Fibroblast of lung (primary cell): ENCODE measurements around the gene CNTN1. TPM values are rescaled to one million over a fixed set of nuclear protein-coding genes. Genes with fewer than 3 reads are reported as not detected.

ENCODE experiments used
- DNase-seq, 2 donors: peaks; one replicate each; pipeline versions ENCODE4 v3.0.0 to v3.0.0-alpha.2; 2010; ENCODE audit warnings: low read depth in 2 of 2
- H2AFZ ChIP-seq: 2 replicates; pipeline ENCODE4 v1.5.1; 2012; ENCODE audit warnings: low read length, control low read depth, inconsistent platforms
- H3K27ac ChIP-seq: 2 replicates; pipeline ENCODE4 v1.5.1; 2011; ENCODE audit warnings: low read length, control low read depth; ENCODE audit not compliant: insufficient read depth
- H3K27me3 ChIP-seq: 2 replicates; pipeline ENCODE4 v1.5.1; 2011; ENCODE audit warnings: mild to moderate bottlenecking, low read length; ENCODE audit not compliant: control insufficient read depth, insufficient read depth
- H3K36me3 ChIP-seq: 2 replicates; pipeline ENCODE4 v1.5.1; 2011; ENCODE audit warnings: low read length; ENCODE audit not compliant: control insufficient read depth, insufficient read depth
- H3K4me1 ChIP-seq: 2 replicates; pipeline ENCODE4 v1.5.1; 2011; ENCODE audit warnings: low read length; ENCODE audit not compliant: control insufficient read depth, insufficient read depth; ENCODE audit errors: extremely low read depth
- H3K4me2 ChIP-seq: 2 replicates; pipeline ENCODE4 v1.5.1; 2011; ENCODE audit warnings: low read length, control low read depth; ENCODE audit not compliant: insufficient read depth; ENCODE audit errors: extremely low read depth
- H3K4me3 ChIP-seq, 4 experiments: fragments of 200-600 bp in 1 of 4; sonication (generic) in 1 of 4; replicated peaks in 1 of 4; 2 replicates each; pipeline ENCODE4 v1.5.1; 2011 to 2016; ENCODE audit warnings: low read length in 4 of 4, low read depth in 3 of 4, mild to moderate bottlenecking in 3 of 4, control low read depth in 2 of 4, inconsistent platforms in 1 of 4, mixed read lengths in 1 of 4; ENCODE audit not compliant: insufficient read depth in 1 of 4; ENCODE audit errors: control extremely low read depth in 1 of 4
- H3K79me2 ChIP-seq: 2 replicates; pipeline ENCODE4 v1.5.1; 2012; ENCODE audit warnings: mild to moderate bottlenecking, low read length, inconsistent platforms; ENCODE audit not compliant: control insufficient read depth, insufficient read depth
- H3K9ac ChIP-seq: 2 replicates; pipeline ENCODE4 v1.5.1; 2011; ENCODE audit warnings: mild to moderate bottlenecking, low read length, control low read depth; ENCODE audit not compliant: insufficient read depth
- H3K9me3 ChIP-seq: 2 replicates; pipeline ENCODE4 v1.5.1; 2012; ENCODE audit warnings: low read depth, low read length; ENCODE audit not compliant: control insufficient read depth, insufficient read depth
- H4K20me1 ChIP-seq: 2 replicates; pipeline ENCODE4 v1.5.1; 2011; ENCODE audit warnings: low read length; ENCODE audit not compliant: control insufficient read depth, insufficient read depth; ENCODE audit errors: extremely low read depth
- CTCF ChIP-seq, 2 donors: IDR thresholded peaks in 1 of 2; conservative IDR thresholded peaks in 1 of 2; 1 replicate in 1 of 2; 2 replicates in 1 of 2; pipeline ENCODE4 v1.5.1; 2011 to 2012; ENCODE audit warnings: low read length in 2 of 2, control low read depth in 1 of 2, inconsistent platforms in 1 of 2, low read depth in 1 of 2, mild to moderate bottlenecking in 1 of 2
- EZH2 ChIP-seq: IDR thresholded peaks from 2 replicates; pipeline ENCODE4 v1.5.1; 2012; ENCODE audit warnings: low read length, control low read depth, mild to moderate bottlenecking; ENCODE audit errors: missing control alignments
- polyA plus RNA-seq, 2 donors: library from polyadenylated mRNA; depleted of rRNA in 1 of 2; stranded (reverse) in 1 of 2; unstranded in 1 of 2; fragments of >200 nt; gene quantifications; 2 replicates each; pipeline ENCODE4 v1.2.1, GENCODE V29; 2011 to 2012; ENCODE audit warnings: missing spikeins in 1 of 2
- total RNA-seq: library from RNA; depleted of rRNA; stranded (reverse); fragments of >200 nt; gene quantifications from 2 replicates; pipeline ENCODE4 v1.2.1, GENCODE V29; 2014

Gene CNTN1
- total and polyA plus RNA-seq, 2 donors (not counting 1 experiment from before 2014, with no cell fraction given): 0.22 to 0.83 TPM

DNA sequence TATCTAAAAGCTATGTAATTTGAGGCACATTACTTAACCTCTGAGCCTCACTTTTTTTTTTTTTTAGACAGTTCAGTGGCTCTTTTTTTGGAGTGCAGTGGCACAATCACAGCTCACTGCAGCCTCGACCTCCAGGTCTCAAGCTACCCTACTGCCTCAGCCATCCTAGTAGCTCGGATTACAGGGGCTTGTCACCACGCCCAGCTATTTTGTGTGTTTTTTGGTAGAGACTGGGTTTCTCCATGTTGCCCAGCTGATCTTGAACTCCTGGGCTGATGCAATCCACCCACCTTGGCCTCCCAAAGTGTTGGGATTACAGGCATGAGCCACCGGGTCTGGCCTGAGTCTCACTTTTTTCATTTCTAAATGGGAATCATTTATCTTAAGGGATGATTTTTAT lies 303.9 kb downstream of the CNTN1 start:
- no peak for DNase-seq
- Histone ChIP-seq H3K9me3 (no peaks in the 10 kb centered on the region), H3K4me3 (no peak overlapping the region), H4K20me1 (no peaks in the 10 kb centered on the region), H3K27ac (no peak overlapping the region), H3K79me2 (no peaks in the 10 kb centered on the region), H3K4me1 (no peaks in the 10 kb centered on the region), H3K9ac (no peak overlapping the region), H3K27me3 (no peaks in the 10 kb centered on the region), H3K4me2 (no peak overlapping the region), H2AFZ (no peak overlapping the region), H3K36me3 (no peaks in the 10 kb centered on the region)
- no peak for TF ChIP-seq EZH2
- no peak for TF ChIP-seq CTCF (conservative IDR thresholded peaks at IDR 0.05 in 1 of 2, IDR thresholded peaks at IDR 0.05 in 1 of 2; ENCODE audit: low read depth in 1 of 2, low read length in 2 of 2)

DNA sequence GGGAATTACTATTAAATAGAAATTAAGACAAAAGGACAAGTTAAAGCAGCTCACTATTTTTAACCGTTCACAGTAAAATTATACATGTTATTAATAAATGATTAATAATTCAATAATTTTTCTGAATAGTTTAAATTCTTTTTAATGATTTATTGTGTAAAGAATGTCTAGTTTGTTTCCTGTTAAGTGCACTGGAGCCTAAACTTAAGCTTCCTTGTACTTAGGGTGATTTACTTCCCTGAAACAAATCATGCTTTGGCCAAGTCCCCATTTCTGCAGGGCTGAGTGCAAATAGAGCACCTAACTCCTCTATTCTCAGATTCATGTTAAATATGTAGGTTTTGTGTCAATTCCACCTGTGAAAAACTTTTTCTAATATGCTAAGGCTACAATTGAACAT lies 307.0 kb downstream of the CNTN1 start:
- H3K36me3 ChIP-seq: no peaks in the 10 kb centered on the region
- H3K4me3 ChIP-seq: no peak overlapping the region
- no peak overlapping the region for H3K4me2 ChIP-seq
- no peaks in the 10 kb centered on the region for H3K27me3 ChIP-seq
- no peaks in the 10 kb centered on the region for H3K9me3 ChIP-seq
- H3K9ac ChIP-seq: no peak overlapping the region
- no peaks in the 10 kb centered on the region for H4K20me1 ChIP-seq
- TF ChIP-seq EZH2 (no peak), CTCF (conservative IDR thresholded peaks at IDR 0.05 in 1 of 2, IDR thresholded peaks at IDR 0.05 in 1 of 2; ENCODE audit: low read depth in 1 of 2, low read length in 2 of 2) (no peak)
- H3K4me1 ChIP-seq: no peaks in the 10 kb centered on the region
- H2AFZ ChIP-seq: no peak overlapping the region
- no peak overlapping the region for H3K27ac ChIP-seq
- no peak for DNase-seq
- H3K79me2 ChIP-seq: no peaks in the 10 kb centered on the region

GRCh38 chr12:41008472-41008871 lies 316.2 kb downstream of the CNTN1 start:
- H3K4me1 ChIP-seq: no peaks in the 10 kb centered on the region
- TF ChIP-seq EZH2 (no peak), CTCF (conservative IDR thresholded peaks at IDR 0.05 in 1 of 2, IDR thresholded peaks at IDR 0.05 in 1 of 2; ENCODE audit: low read depth in 1 of 2, low read length in 2 of 2) (no peak)
- H3K27ac ChIP-seq: no peak overlapping the region
- no peaks in the 10 kb centered on the region for H3K36me3 ChIP-seq
- no peaks in the 10 kb centered on the region for H3K27me3 ChIP-seq
- H3K4me3 ChIP-seq: no peak overlapping the region
- H3K4me2 ChIP-seq: no peak overlapping the region
- no peak overlapping the region for H3K9ac ChIP-seq
- no peak overlapping the region for H2AFZ ChIP-seq
- no peaks in the 10 kb centered on the region for H3K9me3 ChIP-seq
- no peaks in the 10 kb centered on the region for H3K79me2 ChIP-seq
- no peaks in the 10 kb centered on the region for H4K20me1 ChIP-seq
- no peak for DNase-seq
